HG02884 (cell line): ENCODE measurements around the gene KCNS1.

Experiments used
- ATAC-seq: cut with Tn5 transposase; IDR thresholded peaks from one replicate; pipeline ENCODE4 v1.9.1; 2021; ENCODE audit warnings: mild to moderate bottlenecking, moderate library complexity; ENCODE audit not compliant: unreplicated experiment

Gene KCNS1

DNA sequence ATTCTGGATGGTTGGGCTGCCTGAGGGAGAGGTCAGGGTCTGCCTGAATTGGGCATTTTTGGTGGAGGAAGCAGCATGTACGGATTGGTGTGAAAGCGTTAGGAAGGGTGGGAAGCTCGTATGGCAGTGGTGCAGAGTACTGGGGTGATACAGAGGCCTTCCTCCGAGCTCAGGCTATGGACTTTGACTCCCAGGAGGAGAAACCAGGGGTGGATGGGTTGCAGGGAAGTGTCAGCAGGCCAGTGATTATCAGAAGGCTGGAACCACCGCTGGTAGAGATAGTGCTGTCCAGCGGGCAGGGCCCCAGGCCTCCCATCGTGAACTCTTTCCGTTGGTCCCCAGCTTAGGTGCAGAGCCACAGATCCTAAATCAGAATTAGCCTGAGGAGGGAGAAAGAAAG, 8.7 kb upstream of the KCNS1 start:
- ATAC-seq, result no peak

DNA sequence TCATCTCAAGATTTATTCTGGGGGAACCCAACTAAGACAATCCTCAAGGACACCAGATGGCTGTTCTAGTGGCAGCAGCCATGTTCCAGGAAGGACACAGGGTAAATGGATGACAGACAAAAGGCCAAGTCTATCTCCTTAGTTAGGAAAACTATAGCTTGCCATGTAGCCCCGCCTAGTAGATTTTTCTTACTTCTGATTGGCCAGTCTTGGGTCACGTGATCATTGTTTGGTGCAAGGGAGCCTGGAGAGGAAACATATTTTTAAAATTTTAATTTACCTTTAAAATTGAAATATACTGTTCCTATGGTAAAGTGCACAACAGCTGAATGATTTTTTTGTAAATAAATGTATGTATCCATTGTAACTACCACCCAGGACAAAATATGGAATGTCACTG, 4.4 kb upstream of the KCNS1 start:
- ATAC-seq, result no peak

DNA sequence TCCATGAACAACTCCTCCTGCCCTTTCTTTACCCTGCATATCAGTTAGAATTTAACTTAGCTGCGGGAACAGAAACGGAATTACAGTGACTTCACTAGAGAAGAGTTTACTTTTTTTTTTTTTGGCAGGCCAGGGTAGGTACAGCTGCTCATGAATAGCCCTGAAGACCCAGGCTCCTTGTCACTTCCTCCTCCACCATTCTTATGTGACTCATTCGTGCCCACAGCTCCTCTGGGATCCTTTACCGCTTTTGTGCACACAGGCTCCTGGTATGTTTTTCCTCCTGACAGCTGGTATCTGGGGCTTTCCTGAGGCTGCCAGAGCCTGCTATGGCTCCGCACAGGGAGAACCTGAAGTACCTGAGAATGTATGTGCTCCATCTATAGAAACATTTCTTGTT, 3.9 kb upstream of the KCNS1 start:
- no peak for ATAC-seq

DNA sequence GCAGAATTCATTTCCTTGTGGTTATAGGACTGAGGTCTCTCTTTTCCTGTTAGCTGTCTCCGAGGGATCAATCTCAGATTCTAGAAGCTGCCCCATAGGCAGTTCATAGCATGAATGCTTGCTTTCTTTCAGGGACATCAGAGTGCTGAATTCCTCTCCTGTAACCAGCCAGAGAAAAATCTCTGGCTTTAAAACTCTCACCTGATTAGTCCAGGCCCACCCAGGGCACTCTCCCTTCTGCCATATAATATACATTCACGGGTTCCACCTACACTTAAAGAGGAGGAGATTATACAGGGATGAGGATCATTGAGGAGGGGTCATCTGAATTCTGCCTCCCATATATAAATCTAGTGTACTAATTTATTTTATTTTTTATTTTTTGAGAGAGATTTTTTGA, 2.1 kb upstream of the KCNS1 start:
- no peak for ATAC-seq

DNA sequence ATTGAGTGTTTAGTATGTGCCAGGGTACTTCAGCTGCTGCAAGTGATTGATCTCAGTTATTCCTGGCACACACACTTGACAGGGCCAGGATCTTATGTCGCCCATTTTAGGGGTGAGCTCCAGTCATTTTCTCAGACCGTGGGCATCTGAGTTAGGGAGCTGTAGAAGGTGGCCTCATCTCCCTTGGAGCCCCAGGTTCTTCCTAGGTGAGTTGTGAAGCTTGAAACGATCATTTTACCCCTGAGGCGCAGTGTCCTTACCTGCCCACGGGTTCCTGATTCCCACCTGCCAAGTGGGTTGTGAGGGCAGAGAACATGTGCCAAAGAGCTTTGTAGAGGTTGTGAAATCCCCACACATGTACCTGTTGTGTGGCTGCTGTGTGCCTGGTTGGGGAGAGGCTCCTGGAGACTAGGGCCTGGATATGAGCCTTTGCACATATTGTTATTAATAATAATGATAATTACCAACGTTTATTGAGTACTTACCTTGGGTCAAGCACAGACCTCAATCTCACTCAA, 465 bp upstream of the KCNS1 start:
- ATAC-seq, result no peak

DNA sequence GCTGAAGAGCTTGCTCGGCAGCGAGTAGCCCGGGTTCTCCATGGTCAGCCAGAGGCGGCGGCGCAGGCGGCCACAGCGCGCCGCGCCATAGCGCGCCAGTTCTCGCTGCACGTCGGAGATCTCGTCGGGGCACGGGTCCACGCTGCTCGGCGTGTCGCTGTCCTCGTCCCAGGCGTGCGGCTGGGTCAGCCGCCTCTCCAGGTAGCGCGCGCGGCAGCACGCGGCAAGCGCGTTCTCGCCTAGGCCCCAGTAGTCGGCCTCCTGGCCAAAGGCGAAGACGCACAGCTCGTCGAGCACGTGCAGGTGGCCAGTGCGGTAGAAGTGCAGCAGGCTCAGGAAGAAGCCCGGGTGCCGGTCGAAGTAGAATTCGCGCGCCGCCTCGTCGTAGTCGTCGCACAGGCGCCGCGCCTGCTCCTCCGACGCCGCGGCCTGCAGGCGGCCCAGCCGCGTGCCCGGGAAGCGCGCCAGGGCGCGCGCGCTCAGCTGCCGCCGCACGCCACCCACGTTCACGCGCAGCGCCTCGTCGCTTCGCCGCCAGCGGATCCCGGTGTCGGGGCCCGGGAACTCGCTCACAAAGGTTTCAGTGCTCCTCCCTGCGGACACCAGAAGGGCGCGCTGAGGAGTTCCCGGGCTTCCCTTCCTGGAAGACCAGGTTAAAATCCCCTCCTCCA, 2.7 kb downstream of the KCNS1 start:
- ATAC-seq, result no peak

DNA sequence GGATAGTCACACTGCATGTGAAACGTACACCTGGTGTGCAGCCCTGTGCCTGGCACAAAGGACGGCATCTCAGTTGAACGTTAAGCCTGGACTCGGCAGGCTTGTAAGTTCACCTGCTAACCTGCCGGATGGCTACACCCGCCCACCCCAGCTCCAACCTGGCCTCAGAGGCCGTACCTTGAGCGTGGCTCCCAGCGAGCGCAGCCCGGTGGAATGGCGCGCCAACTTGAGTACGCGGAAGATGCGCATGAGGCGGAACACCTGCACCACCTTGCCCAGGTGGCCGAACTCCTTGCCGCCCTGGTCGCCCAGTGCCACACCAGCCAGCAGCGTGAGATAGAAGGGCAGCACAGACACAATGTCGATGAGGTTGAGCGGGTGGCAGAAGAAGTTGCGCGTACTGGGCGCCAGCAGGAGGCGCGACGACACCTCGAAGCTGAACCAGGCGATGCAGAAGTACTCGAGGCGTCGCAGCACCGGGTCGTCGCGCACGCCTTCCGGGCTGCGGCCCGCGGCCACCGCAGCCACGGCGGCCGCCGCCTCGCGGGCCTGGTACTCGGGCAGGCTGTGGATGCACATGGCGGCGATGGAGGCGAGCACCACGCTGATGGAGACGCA, 3.3 kb downstream of the KCNS1 start:
- no peak for ATAC-seq

DNA sequence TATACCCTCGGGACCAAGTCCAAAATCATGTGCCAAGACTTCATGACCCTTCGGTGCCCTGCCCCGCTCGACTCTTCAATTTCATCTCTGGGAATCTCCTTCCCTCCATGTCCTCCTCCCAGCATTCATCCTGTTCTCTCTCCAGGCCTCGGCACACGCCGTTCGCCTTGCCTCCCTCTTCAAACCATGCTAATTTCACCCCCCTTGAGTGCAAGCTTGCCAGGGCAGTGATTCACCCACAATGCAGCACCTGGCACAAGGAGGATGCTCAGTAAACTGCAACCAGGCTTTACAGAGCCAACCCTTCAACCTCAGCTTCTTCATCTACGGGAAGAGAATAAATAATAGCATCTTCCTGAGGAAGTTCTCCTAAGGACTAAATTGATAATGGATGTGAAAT, 4.1 kb downstream of the KCNS1 start:
- ATAC-seq, result no peak

DNA sequence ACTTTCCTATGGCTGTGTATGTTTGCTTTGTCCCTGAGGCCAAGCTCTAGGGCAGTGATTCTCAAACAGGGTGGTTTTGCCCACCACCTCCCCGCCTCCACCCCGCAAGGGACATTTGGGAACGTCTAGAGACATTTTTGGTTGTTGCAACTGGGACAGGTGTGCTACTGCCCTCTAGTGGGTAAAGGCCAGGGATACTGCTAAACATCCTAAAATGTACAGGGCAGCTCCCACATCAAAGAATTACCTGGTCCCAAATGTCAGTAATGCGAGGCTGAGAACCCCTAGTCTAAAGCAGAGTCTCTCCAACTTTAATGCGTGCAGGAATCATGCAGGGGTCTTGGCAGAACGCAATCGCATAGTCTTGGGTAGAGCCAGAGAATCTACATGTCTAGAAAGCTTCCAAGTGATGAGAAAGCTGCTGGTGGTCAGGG, 5.1 kb downstream of the KCNS1 start:
- ATAC-seq, result no peak

DNA sequence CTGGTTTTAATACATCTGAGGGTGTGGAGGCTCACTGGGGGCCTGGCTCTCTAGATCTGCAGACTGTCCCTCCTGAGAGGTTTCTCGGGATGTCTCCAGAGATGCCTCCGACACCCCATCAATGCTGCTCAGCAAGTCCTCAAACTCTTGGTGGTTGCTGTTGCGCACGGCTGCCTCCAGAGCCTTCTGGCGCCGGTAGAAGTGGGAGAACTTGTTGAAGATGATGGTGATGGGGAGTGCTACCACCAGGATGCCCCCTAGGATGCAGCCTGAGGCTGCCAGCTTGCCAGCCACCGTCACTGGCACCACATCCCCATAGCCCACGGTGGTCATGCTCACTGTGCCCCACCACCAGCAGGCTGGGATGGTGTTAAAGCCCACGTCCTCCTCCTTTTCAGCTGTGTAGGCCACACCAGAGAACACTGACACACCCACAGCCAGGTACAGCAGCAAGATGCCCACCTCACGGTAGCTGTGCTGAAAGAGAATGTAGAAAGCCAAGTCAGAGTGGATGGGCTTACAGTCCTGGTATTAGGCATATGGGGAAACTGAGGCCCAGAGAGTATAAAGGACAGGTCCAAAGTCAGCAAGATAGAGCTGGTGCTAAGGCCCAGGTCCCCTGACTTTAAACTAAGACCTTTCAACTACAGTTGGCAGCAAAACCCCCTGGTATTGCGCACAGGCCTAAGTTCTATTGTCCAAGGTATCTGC, 5.9 kb downstream of the KCNS1 start:
- ATAC-seq, result no peak

DNA sequence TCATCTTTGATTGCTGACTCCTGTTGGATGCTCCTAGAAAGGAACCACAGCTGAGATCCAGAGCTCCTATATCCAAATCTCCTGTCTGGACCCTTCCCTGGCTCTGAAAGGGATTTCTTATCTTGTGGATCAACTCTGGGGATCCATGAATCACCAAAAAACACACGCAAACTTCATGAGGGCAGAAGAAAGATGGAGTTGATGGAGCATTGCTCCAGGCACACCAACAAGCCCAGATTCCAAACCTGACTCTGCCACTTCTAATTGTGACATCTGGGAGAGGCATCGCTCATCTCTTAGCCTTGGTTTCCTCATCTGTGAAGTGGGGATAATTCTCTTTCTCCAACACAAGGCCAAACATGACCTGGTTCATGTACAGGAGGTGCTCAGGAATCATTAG, 6.7 kb downstream of the KCNS1 start:
- ATAC-seq, result no peak

DNA sequence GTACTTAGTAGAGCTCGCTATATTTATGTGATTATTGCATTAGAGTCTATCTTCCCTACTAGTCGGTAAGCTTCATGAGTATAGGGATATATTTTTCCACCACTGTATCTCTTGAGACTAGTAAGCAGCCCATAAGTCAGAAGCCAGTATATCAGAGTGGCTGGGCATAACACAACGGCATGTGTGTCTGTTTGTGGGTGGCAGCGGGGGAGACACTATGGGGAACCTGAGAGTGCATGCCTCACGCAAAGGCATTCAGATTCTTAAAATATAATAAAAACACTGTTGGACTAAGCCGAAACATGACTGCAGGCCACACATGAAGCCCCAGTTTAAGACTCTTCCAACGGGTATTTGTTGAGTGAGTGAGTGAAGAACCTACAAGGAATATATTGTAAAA, 8.0 kb downstream of the KCNS1 start:
- no peak for ATAC-seq

DNA sequence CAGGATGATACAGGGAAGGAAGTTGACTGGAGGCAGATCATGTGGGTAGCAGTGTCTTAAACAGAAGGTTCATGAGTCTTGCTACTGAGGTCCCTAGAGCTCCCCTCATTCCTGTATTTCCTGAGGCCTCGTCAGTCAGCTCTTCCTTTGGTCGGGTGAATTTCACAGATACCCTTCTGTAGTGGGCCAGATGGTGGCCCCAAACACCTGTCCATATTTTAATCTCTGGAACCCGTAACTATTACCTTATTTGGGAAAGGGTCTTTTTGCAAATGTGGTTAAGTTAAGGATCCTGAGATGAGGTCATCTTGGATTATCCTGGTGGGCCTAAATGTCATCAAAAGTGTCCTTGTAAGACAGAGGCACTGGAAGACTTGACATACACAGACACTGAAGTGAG, 9.6 kb downstream of the KCNS1 start:
- no peak for ATAC-seq

DNA sequence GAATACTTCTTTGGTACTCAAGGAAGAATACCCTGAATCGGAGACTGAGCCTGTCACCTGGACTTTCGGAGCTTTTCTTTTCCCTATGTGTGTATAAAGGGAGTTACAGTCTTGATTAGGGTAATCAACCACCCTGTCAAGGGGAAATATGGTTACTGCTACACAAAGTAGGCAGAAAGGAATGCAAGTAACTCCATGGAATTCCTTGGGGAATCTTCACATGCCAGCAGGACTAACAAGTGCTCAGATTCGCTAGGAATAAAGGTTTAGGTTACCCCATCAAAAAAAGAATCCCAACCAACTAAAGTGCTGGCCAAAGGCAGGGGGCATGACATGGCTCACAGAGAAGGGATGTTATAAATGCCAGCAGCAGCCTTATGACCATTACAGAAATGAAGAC, 10.4 kb downstream of the KCNS1 start:
- no peak for ATAC-seq

DNA sequence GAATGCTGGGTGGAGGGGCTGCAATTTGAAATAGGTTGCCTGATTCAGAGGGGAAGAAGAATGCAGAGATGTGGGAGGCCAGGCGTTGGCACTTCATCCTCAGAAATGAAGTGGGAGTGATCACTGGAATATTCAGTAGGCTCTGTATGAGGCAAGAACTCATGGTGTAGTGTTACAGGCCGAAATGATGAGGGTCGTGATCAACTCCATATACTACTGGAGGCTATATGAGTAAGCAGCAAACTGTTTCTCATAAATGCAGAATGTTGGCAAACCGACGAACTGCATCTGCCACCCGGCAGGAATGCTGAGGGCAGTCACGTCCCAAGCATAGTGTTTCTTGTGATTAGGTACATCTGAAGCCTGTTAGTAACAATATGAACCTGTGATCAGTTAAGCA, 12.7 kb downstream of the KCNS1 start:
- ATAC-seq, result no peak

DNA sequence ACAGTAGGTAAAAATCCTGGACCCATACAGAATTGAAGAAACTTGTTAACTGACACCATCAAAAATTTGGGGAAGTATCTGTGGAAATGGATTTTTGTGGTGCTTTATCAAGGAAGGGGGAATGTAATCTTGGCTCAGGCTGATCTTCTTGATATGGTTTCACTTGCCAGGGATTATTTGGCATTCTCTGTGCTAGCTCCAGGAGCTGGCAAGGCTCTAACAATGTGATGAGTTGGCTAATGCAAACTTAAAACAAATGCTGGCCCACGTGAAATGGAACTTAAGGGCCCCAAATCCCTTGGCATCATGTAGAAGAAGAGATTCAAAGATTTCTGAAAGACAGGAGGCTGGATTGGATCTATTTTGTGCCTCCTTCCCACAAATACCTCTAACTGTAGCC, 13.1 kb downstream of the KCNS1 start:
- ATAC-seq, result no peak

DNA sequence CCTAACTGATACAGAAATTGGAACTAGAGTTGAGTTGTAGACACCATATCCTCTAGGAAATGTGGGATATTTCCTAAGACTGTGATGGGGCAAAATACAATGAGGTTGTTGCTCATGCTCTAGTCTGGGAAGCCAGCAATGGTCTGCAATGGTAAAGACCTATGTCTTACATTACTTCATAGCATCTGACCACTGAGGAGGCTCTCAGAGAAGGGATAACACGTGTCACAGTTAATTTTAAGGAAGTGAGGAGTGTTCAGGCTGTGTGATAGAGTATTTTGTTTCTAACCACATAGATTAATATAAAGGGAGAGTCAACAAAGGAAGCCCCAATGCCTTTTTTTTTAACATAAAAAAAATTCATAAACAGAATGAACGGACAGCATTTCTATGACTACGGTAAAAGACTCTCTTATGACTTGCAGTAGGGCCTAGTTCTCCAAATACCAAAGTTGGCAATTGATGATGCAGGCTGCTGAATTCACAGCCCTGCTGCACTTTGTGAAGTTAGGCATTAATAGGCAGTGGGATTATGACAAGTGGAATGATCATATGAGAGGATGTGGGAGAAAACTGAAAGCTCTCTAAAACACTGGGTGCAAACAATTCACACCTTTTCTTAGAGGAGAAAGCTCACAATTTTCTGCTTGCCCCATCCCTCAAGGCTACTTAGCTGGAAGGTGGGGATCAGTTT, 13.7 kb downstream of the KCNS1 start:
- ATAC-seq, result no peak

DNA sequence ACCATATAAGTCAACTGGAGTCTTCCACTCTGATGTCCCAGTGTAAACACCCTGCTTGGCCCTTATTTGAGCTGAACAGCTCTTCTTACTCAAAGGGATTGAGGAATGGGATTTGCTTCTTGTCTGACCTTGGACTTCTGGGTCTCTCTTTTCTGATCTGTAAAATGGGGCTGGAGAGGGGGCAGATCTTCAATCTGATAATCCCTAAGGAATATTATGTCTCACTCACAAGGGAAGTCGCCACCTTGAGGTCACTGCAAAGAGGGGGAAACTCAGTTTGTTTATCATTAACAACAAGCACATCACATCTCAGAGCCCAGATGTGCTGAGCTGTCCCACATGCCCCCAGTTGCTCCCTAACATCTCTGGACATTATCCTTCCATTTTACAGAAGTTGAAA, 15.1 kb downstream of the KCNS1 start:
- ATAC-seq, result no peak

DNA sequence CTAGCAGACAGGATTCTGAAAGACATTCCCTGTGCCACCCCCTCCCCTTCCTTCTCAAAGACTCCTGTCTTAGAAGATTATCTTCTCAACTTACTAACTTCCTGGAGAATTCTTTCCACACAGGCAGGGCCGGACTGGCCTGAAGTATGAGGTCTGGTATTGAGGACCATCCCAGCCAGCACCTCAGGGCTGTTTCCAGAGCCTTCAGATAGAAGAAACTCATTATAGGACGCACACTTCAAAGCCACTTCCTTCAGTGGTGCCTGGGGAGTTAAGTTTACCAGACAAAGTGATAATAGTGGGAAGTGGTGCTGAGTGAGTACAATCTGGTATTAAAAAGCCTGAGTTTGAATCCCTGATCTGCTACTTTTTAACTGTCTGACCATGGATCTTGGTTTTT, 15.6 kb downstream of the KCNS1 start:
- no peak for ATAC-seq

DNA sequence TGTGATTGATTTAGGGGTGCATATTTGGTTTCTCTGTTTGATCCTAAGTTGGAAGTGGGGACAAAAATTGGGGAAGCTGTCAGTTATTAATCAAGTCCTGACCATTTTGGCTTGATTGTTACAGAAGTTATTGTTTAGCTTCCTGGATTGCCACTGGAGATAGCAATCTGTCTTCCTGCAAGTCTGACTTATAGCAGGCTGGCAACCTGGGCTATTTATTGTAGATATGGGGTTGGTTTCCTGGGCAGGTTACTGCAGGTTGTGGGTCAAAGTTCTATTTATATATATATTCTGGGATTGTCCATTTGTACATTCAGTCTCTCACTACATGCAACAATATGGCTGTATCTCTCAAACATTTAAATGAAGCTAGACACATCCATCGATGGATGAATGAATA, 17.8 kb downstream of the KCNS1 start:
- ATAC-seq, result no peak

DNA sequence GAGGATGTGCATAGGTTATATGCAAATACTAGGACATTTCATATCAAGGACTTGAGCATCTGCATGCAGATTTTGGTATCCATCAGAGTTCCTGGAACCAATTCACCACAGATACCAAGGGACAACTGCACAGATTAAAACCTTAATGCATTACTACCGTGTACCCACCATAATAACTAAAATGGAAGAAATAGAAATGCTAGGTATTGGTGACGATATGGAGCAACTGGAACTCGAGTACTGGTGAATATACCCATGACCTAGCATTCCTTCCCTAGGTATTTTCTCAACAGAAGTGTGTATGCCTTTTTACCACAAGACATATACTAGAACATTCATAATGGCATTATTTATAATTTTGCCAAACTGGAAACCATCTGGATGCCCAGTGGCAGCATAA, 18.5 kb downstream of the KCNS1 start:
- ATAC-seq, result no peak
